ENCODE data around the gene TRAF7.

TRAF7 gene

GRCh38 chr16:2155977-2156848, 631 bp downstream of the TRAF7 start:
- Histone ChIP-seq H4K20me1 (ENCODE audit: low read depth, low read length) (peaks cover 9% of the 10 kb centered on the region; the same call in 1 of the 2 replicates), H3K9me3 (ENCODE audit: insufficient read depth, low read length) (no peaks in the 10 kb centered on the region), H3K36me3 (ENCODE audit: low read length) (peaks cover 25% of the 10 kb centered on the region), H3K27me3 (ENCODE audit: low read length) (no peaks in the 10 kb centered on the region), H2AFZ (ENCODE audit: low read depth, low read length, severe bottlenecking) (no peak overlapping the region), H3K4me3 (ENCODE audit: insufficient read depth, low read length, poor library complexity, severe bottlenecking) (peak overlapping the region; percentile 99), H3F3A (ENCODE audit: insufficient read depth) (peaks cover 39% of the 10 kb centered on the region), H3K79me2 (ENCODE audit: insufficient read depth, low read length) (peaks cover 73% of the 10 kb centered on the region), H3K4me2 (ENCODE audit: low read depth, low read length, poor library complexity, severe bottlenecking) (peak overlapping the region; percentile 79), H3K27ac (ENCODE audit: low read depth, low read length) (peak overlapping the region; percentile 20; the same call in 1 of the 2 replicates), H3K9me2 (replicated peaks; ENCODE audit: insufficient read depth, low read length) (no peaks in the 10 kb centered on the region), H3K9ac (ENCODE audit: low read length) (peak overlapping the region; percentile 94)
- TF ChIP-seq CTCF (IDR thresholded peaks at IDR 0.05; ENCODE audit: insufficient read depth, low read length, poor library complexity, severe bottlenecking), result no peak
- TF ChIP-seq EZH2phosphoT487 (conservative IDR thresholded peaks at IDR 0.05; ENCODE audit: low read length), result no peak

GRCh38 chr16:2156849-2157224, 1.3 kb downstream of the TRAF7 start:
- peak overlapping the region; percentile 94 for H3K9ac ChIP-seq (ENCODE audit: low read length)
- H3K27me3 ChIP-seq (ENCODE audit: low read length), result no peaks in the 10 kb centered on the region
- peak overlapping the region; percentile 99 for H3K4me3 ChIP-seq (ENCODE audit: insufficient read depth, low read length, poor library complexity, severe bottlenecking)
- H3K79me2 ChIP-seq (ENCODE audit: insufficient read depth, low read length), result peaks cover 79% of the 10 kb centered on the region
- peaks cover 32% of the 10 kb centered on the region for H3F3A ChIP-seq (ENCODE audit: insufficient read depth)
- H4K20me1 ChIP-seq (ENCODE audit: low read depth, low read length), result peaks cover 5% of the 10 kb centered on the region; the same call in 1 of the 2 replicates
- TF ChIP-seq CTCF (IDR thresholded peaks at IDR 0.05; ENCODE audit: insufficient read depth, low read length, poor library complexity, severe bottlenecking), result no peak
- no peak for TF ChIP-seq EZH2phosphoT487 (conservative IDR thresholded peaks at IDR 0.05; ENCODE audit: low read length)
- H2AFZ ChIP-seq (ENCODE audit: low read depth, low read length, severe bottlenecking), result no peak overlapping the region
- peaks cover 23% of the 10 kb centered on the region for H3K36me3 ChIP-seq (ENCODE audit: low read length)
- H3K9me2 ChIP-seq (replicated peaks; ENCODE audit: insufficient read depth, low read length), result no peaks in the 10 kb centered on the region
- H3K27ac ChIP-seq (ENCODE audit: low read depth, low read length), result no peak overlapping the region
- no peaks in the 10 kb centered on the region for H3K9me3 ChIP-seq (ENCODE audit: insufficient read depth, low read length)
- H3K4me2 ChIP-seq (ENCODE audit: low read depth, low read length, poor library complexity, severe bottlenecking), result peak overlapping the region; percentile 79

GRCh38 chr16:2157480-2158261, 2.1 kb downstream of the TRAF7 start:
- no peak overlapping the region for H3K4me3 ChIP-seq (ENCODE audit: insufficient read depth, low read length, poor library complexity, severe bottlenecking)
- peak overlapping the region; percentile 79 for H3K4me2 ChIP-seq (ENCODE audit: low read depth, low read length, poor library complexity, severe bottlenecking)

More at GRCh38 chr16:2157480-2158261, 2.1 kb downstream of the TRAF7 start:
- H4K20me1 ChIP-seq (ENCODE audit: low read depth, low read length), result peaks cover 4% of the 10 kb centered on the region; the same call in 1 of the 2 replicates
- peak overlapping the region; percentile 94 for H3K9ac ChIP-seq (ENCODE audit: low read length)
- H3K27me3 ChIP-seq (ENCODE audit: low read length), result no peaks in the 10 kb centered on the region
- H3K9me2 ChIP-seq (replicated peaks; ENCODE audit: insufficient read depth, low read length), result no peaks in the 10 kb centered on the region
- TF ChIP-seq CTCF (IDR thresholded peaks at IDR 0.05; ENCODE audit: insufficient read depth, low read length, poor library complexity, severe bottlenecking) (no peak), EZH2phosphoT487 (conservative IDR thresholded peaks at IDR 0.05; ENCODE audit: low read length) (no peak)
- H2AFZ ChIP-seq (ENCODE audit: low read depth, low read length, severe bottlenecking), result no peak overlapping the region
- peaks cover 24% of the 10 kb centered on the region for H3F3A ChIP-seq (ENCODE audit: insufficient read depth)
- H3K36me3 ChIP-seq (ENCODE audit: low read length), result peaks cover 22% of the 10 kb centered on the region
- no peak overlapping the region for H3K27ac ChIP-seq (ENCODE audit: low read depth, low read length)
- H3K9me3 ChIP-seq (ENCODE audit: insufficient read depth, low read length), result no peaks in the 10 kb centered on the region
- H3K79me2 ChIP-seq (ENCODE audit: insufficient read depth, low read length), result peaks cover 87% of the 10 kb centered on the region
